Activated naive CD4-positive, alpha-beta T cell treated with anti-CD3 and anti-CD28 coated beads, Interleukin-2, amount 50 U/mL, for 16 hours (primary cell): ENCODE measurements around the gene ACO1.
"Not testable (repeated sequence)": the region's sequence is repeated elsewhere in the genome, so short reads cannot be mapped to it uniquely, and the experiment has no call there.

Experiments
- DNase-seq: peaks from one replicate; pipeline ENCODE4 v3.0.0-alpha.2; 2020

Gene ACO1

GRCh38 chr9:32384364-32385151 is at the start of gene ACO1:
Gene ACO1 (plus strand): TSS chr9:32384643. CDS start chr9:32405507, 20,864 bp downstream.
- peak; percentile 87 for DNase-seq

GRCh38 chr9:32334916-32335895 is 49.2 kb upstream of the ACO1 start:
- DNase-seq = no peak

GRCh38 chr9:32339424-32339823 is 45.0 kb upstream of the ACO1 start:
- DNase-seq = no peak

GRCh38 chr9:32340361-32340760 is 44.1 kb upstream of the ACO1 start:
- DNase-seq = no peak

GRCh38 chr9:32344551-32345182 is 39.8 kb upstream of the ACO1 start:
- DNase-seq = no peak

- no peak for DNase-seq
These were observed 39.2 kb upstream of the ACO1 start for GRCh38 chr9:32345243-32345642.

GRCh38 chr9:32347571-32347970 is 36.9 kb upstream of the ACO1 start:
- DNase-seq = no peak

GRCh38 chr9:32348106-32348695 is 36.2 kb upstream of the ACO1 start:
- DNase-seq = no peak

GRCh38 chr9:32349013-32349412 is 35.4 kb upstream of the ACO1 start:
- no peak for DNase-seq

- DNase-seq = no peak
These were observed 33.8 kb upstream of the ACO1 start for GRCh38 chr9:32350682-32351081.

GRCh38 chr9:32351845-32352244 is 32.6 kb upstream of the ACO1 start:
- DNase-seq = no peak

- DNase-seq = not testable (repeated sequence)
These were observed 31.0 kb upstream of the ACO1 start for GRCh38 chr9:32353476-32353875.

- DNase-seq = no peak
These were observed 25.0 kb upstream of the ACO1 start for GRCh38 chr9:32359452-32359851.

GRCh38 chr9:32360983-32361673 is 23.3 kb upstream of the ACO1 start:
- no peak for DNase-seq

- DNase-seq = no peak
These were observed 13.2 kb upstream of the ACO1 start for GRCh38 chr9:32371279-32371678.

- no peak for DNase-seq
These were observed 12.8 kb upstream of the ACO1 start for GRCh38 chr9:32371679-32372078.

- DNase-seq = no peak
These were observed 8.2 kb upstream of the ACO1 start for GRCh38 chr9:32376285-32376684.

- DNase-seq = no peak
These were observed 5.9 kb upstream of the ACO1 start for GRCh38 chr9:32378496-32378895.

GRCh38 chr9:32378993-32379729 is 5.3 kb upstream of the ACO1 start:
- no peak for DNase-seq

- no peak for DNase-seq
These were observed 3.5 kb upstream of the ACO1 start for GRCh38 chr9:32380944-32381343.

GRCh38 chr9:32382565-32383320 is 1.7 kb upstream of the ACO1 start:
- no peak for DNase-seq
